ENCODE data around the gene MACIR. TPM values are rescaled to one million over a fixed set of nuclear protein-coding genes. Genes with fewer than 3 reads are reported as not detected.

MACIR gene
- total and polyA plus RNA-seq, 2 donors from 2014 or later: 7.1 to 7.4 TPM

DNA sequence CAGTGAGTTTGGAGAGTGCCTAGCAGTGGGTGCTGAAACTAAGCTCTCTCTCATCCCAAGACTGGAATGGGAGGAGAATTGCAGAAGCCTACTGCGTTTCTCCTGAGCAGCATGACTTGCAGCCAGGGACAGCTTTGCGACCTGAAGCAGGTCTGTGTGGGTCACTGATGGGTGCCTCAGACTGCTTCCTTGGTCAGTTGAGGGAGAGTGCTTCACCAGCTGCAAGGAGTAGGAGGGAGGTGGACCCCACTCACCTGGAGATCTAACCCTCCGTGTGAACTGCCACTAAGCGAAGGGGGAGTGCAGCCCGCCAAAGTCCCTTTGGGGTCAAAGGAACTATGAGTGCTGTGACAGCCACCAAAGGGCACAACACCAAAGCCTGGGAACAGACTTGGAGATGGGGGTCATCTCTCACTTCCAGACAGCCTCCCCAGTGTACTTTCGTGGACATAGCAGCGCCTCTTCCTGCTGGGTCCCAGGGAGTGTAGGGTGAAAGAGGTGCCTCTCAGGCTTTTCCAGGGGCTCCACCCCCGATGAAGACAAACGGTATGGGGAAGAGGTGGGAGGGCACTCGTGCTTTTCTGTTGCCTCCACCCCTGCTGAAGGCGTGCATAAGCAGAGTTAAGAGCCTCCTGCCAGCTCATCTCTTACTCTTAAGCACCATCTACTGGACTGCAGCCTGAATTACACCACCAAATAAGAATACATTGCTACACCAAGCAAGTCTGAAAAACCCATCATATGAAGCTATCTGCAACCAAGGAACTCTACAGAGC, 34.3 kb upstream of the MACIR start:
- intact Hi-C loops (cut with DNase I): no loop called here
- no peak for FAIRE-seq
- H3K27me3 ChIP-seq (ENCODE audit: control insufficient read depth, insufficient read depth, low read length): no peaks in the 10 kb centered on the region

GRCh38 chr5:103224894-103225246, 33.7 kb upstream of the MACIR start:
- no peak for DNase-seq
- intact Hi-C loops (cut with DNase I): loop anchor here (5.0 kb wide), 1 partner anchor 257 kb away; no protein-coding TSS in a partner anchor
- Histone ChIP-seq H3K27me3 (ENCODE audit: control insufficient read depth, insufficient read depth, low read length) (no peaks in the 10 kb centered on the region), H3K36me3 (ENCODE audit: control insufficient read depth in 2 of 3, insufficient read depth in 3 of 3, low read length in 3 of 3) (no peaks in the 10 kb centered on the region), H3K4me3 (ENCODE audit: low read length in 3 of 3) (no peak overlapping the region), H3K27ac (ENCODE audit: low read depth in 2 of 2, low read length in 2 of 2) (no peak overlapping the region), H3K9me3 (ENCODE audit: control insufficient read depth in 2 of 3, insufficient read depth in 1 of 3, low read length in 3 of 3) (no peaks in the 10 kb centered on the region), H3K9ac (ENCODE audit: low read length in 3 of 3) (no peak overlapping the region), H3K4me1 (ENCODE audit: control insufficient read depth in 2 of 3, insufficient read depth in 2 of 3, low read depth in 1 of 3, low read length in 3 of 3) (no peaks in the 10 kb centered on the region)
- no peak for FAIRE-seq
- no peak for TF ChIP-seq CTCF (IDR thresholded peaks at IDR 0.05; ENCODE audit: borderline replicate concordance, extremely low read depth, insufficient read depth)

More for the DNA sequence above, 34.3 kb upstream of the MACIR start:
- no peaks in the 10 kb centered on the region for H3K36me3 ChIP-seq (ENCODE audit: control insufficient read depth in 2 of 3, insufficient read depth in 3 of 3, low read length in 3 of 3)
- DNase-seq: peak; percentile 47 to 67 (median 62)
- H3K9ac ChIP-seq (ENCODE audit: low read length in 3 of 3): no peak overlapping the region
- peak; percentile 67 for TF ChIP-seq CTCF (IDR thresholded peaks at IDR 0.05; ENCODE audit: borderline replicate concordance, extremely low read depth, insufficient read depth)
- H3K9me3 ChIP-seq (ENCODE audit: control insufficient read depth in 2 of 3, insufficient read depth in 1 of 3, low read length in 3 of 3): no peaks in the 10 kb centered on the region
- no peaks in the 10 kb centered on the region for H3K4me1 ChIP-seq (ENCODE audit: control insufficient read depth in 2 of 3, insufficient read depth in 2 of 3, low read depth in 1 of 3, low read length in 3 of 3)
- H3K27ac ChIP-seq (ENCODE audit: low read depth in 2 of 2, low read length in 2 of 2): no peak overlapping the region
- H3K4me3 ChIP-seq (ENCODE audit: low read length in 3 of 3): peak overlapping the region in 1 of 3 donors; percentile 51

DNA sequence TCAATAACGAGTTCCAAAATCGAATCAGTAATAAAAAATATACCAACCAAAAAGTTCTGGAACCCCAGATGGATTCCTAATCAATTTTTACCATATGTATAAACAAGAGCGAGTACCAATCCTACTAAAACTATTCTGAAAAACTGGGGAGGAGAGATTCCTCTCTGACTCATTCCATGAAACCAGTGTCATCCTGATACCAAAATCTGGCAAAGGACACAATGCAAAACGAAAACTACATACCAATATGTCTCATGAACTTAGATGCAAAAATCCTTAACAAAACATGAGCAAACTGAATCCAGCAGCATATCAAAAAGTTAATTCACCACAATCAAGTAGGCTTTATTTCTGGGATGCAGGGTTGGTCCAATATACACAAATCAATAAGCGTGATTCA, 30.5 kb upstream of the MACIR start:
- no peaks in the 10 kb centered on the region for H3K36me3 ChIP-seq (ENCODE audit: control insufficient read depth in 2 of 3, insufficient read depth in 3 of 3, low read length in 3 of 3)
- FAIRE-seq: no peak
- H3K9me3 ChIP-seq (ENCODE audit: control insufficient read depth in 2 of 3, insufficient read depth in 1 of 3, low read length in 3 of 3): no peaks in the 10 kb centered on the region
- no peak overlapping the region for H3K9ac ChIP-seq (ENCODE audit: low read length in 3 of 3)
- no peak for TF ChIP-seq CTCF (IDR thresholded peaks at IDR 0.05; ENCODE audit: borderline replicate concordance, extremely low read depth, insufficient read depth)
- intact Hi-C loops (cut with DNase I): loop anchor here (5.0 kb wide), 1 partner anchor 254 kb away; no protein-coding TSS in a partner anchor
- no peak overlapping the region for H3K4me3 ChIP-seq (ENCODE audit: low read length in 3 of 3)
- no peak for DNase-seq
- H3K27ac ChIP-seq (ENCODE audit: low read depth in 2 of 2, low read length in 2 of 2): no peak overlapping the region
- no peaks in the 10 kb centered on the region for H3K27me3 ChIP-seq (ENCODE audit: control insufficient read depth, insufficient read depth, low read length)
- H3K4me1 ChIP-seq (ENCODE audit: control insufficient read depth in 2 of 3, insufficient read depth in 2 of 3, low read depth in 1 of 3, low read length in 3 of 3): no peaks in the 10 kb centered on the region
